H9 (cell line): ENCODE results near the gene CDH5. TPM values are rescaled to one million over a fixed set of nuclear protein-coding genes. Genes with fewer than 3 reads are reported as not detected.

Experiments
- DNase-seq: peaks from one replicate; pipeline ENCODE4 v3.0.0-alpha.2; 2017
- H2AFZ ChIP-seq: one replicate; pipeline ENCODE4 v1.6.1; 2013; ENCODE audit warnings: mild to moderate bottlenecking, low read length, control low read depth, moderate library complexity
- H2AK5ac ChIP-seq: 2 replicates; pipeline ENCODE4 v1.6.1; 2013; ENCODE audit warnings: low read length, control low read depth, mixed read lengths; ENCODE audit not compliant: insufficient read length
- H2BK120ac ChIP-seq: one replicate; pipeline ENCODE4 v1.6.1; 2013; ENCODE audit warnings: low read depth, mild to moderate bottlenecking, low read length, control low read depth, inconsistent platforms; ENCODE audit not compliant: poor library complexity, severe bottlenecking
- H2BK12ac ChIP-seq: 2 replicates; pipeline ENCODE4 v1.6.1; 2013; ENCODE audit warnings: low read length, control low read depth, mixed read lengths, low read depth; ENCODE audit not compliant: insufficient read length
- H2BK15ac ChIP-seq: 2 replicates; pipeline ENCODE4 v1.6.1; 2013; ENCODE audit warnings: low read depth, low read length, control low read depth
- H2BK20ac ChIP-seq: one replicate; pipeline ENCODE4 v1.6.1; 2013; ENCODE audit warnings: low read depth, mild to moderate bottlenecking, low read length, control low read depth, inconsistent platforms; ENCODE audit not compliant: poor library complexity, severe bottlenecking
- H2BK5ac ChIP-seq: 2 replicates; pipeline ENCODE4 v1.6.1; 2013; ENCODE audit warnings: low read length, control low read depth, mixed read lengths; ENCODE audit not compliant: insufficient read length
- H3K14ac ChIP-seq: 2 replicates; pipeline ENCODE4 v1.6.1; 2013; ENCODE audit warnings: low read length, control low read depth; ENCODE audit not compliant: insufficient read depth
- H3K18ac ChIP-seq: 2 replicates; pipeline ENCODE4 v1.6.1; 2013; ENCODE audit warnings: low read depth, mild to moderate bottlenecking, mixed read lengths, low read length, control low read depth; ENCODE audit not compliant: insufficient read length
- H3K23ac ChIP-seq: 2 replicates; pipeline ENCODE4 v1.6.1; 2013; ENCODE audit warnings: low read length, control low read depth, mixed read lengths, low read depth; ENCODE audit not compliant: insufficient read length
- H3K23me2 ChIP-seq: 2 replicates; pipeline ENCODE4 v1.6.1; 2013; ENCODE audit warnings: low read depth, mild to moderate bottlenecking, mixed read lengths, low read length, control low read depth; ENCODE audit not compliant: insufficient read length, poor library complexity, severe bottlenecking
- H3K27ac ChIP-seq: 2 replicates; pipeline ENCODE4 v1.5.1; 2013; ENCODE audit warnings: low read length, control low read depth, mixed read lengths, low read depth; ENCODE audit not compliant: insufficient read length
- H3K27me3 ChIP-seq: 2 replicates; pipeline ENCODE4 v1.6.1; 2013; ENCODE audit warnings: low read length, control low read depth, inconsistent platforms; ENCODE audit not compliant: insufficient read depth
- H3K4ac ChIP-seq: 2 replicates; pipeline ENCODE4 v1.6.1; 2013; ENCODE audit warnings: low read depth, mild to moderate bottlenecking, control low read depth, inconsistent platforms, low read length, moderate library complexity
- H3K4me1 ChIP-seq: 2 replicates; pipeline ENCODE4 v1.6.1; 2013; ENCODE audit warnings: low read length, control low read depth, inconsistent platforms; ENCODE audit not compliant: insufficient read depth
- H3K4me2 ChIP-seq: 2 replicates; pipeline ENCODE4 v1.6.1; 2013; ENCODE audit warnings: low read length, control low read depth, mixed read lengths; ENCODE audit not compliant: insufficient read length, insufficient read depth
- H3K56ac ChIP-seq: 2 replicates; pipeline ENCODE4 v1.6.1; 2013; ENCODE audit warnings: low read depth, mild to moderate bottlenecking, mixed read lengths, low read length, control low read depth; ENCODE audit not compliant: insufficient read length
- H3K79me1 ChIP-seq: 2 replicates; pipeline ENCODE4 v1.6.1; 2013; ENCODE audit warnings: low read depth, mild to moderate bottlenecking, moderate library complexity, low read length, control low read depth, inconsistent platforms; ENCODE audit not compliant: insufficient read depth, poor library complexity, severe bottlenecking
- H3K79me2 ChIP-seq: 2 replicates; pipeline ENCODE4 v1.6.1; 2013; ENCODE audit warnings: low read length, control low read depth, inconsistent platforms; ENCODE audit not compliant: insufficient read depth
- H3K9ac ChIP-seq: 2 replicates; pipeline ENCODE4 v1.6.1; 2013; ENCODE audit warnings: low read length, control low read depth, mixed read lengths; ENCODE audit not compliant: insufficient read length; ENCODE audit errors: extremely low read depth
- H3K9me3 ChIP-seq: one replicate; pipeline ENCODE4 v1.6.1; 2013; ENCODE audit warnings: low read depth, low read length, inconsistent platforms; ENCODE audit not compliant: control insufficient read depth
- H3T11ph ChIP-seq: one replicate; pipeline ENCODE4 v1.6.1; 2013; ENCODE audit warnings: mild to moderate bottlenecking, low read length, control low read depth, inconsistent platforms
- H4K20me1 ChIP-seq: one replicate; pipeline ENCODE4 v1.6.1; 2013; ENCODE audit not compliant: control insufficient read depth, insufficient read length, insufficient read depth
- H4K5ac ChIP-seq: 2 replicates; pipeline ENCODE4 v1.6.1; 2013; ENCODE audit warnings: low read depth, mild to moderate bottlenecking, mixed read lengths, low read length, control low read depth; ENCODE audit not compliant: insufficient read length
- H4K8ac ChIP-seq: replicated peaks from 2 replicates; pipeline ENCODE4 v1.6.1; 2013; ENCODE audit warnings: low read length, control low read depth, mixed read lengths, low read depth; ENCODE audit not compliant: insufficient read length
- H4K91ac ChIP-seq: 2 replicates; pipeline ENCODE4 v1.6.1; 2013; ENCODE audit warnings: low read depth, mild to moderate bottlenecking, moderate library complexity, mixed read lengths, low read length, control low read depth; ENCODE audit not compliant: insufficient read length
- H3K27ac Mint-ChIP-seq, 3 experiments: 2 replicates in 2 of 3; 3 replicates in 1 of 3; pipeline ENCODE4 v1.8.0; 2020 to 2021; ENCODE audit warnings: mixed read lengths in 3 of 3, mild to moderate bottlenecking in 1 of 3, moderate library complexity in 1 of 3
- H3K27me3 Mint-ChIP-seq: 2 replicates; pipeline ENCODE4 v1.8.0; 2021; ENCODE audit warnings: low read depth, mild to moderate bottlenecking, moderate library complexity, mixed read lengths
- H3K36me3 Mint-ChIP-seq, 3 experiments: 2 replicates in 2 of 3; 3 replicates in 1 of 3; pipeline ENCODE4 v1.8.0; 2020 to 2021; ENCODE audit warnings: low read depth in 3 of 3, mixed read lengths in 3 of 3; ENCODE audit not compliant: insufficient read depth in 1 of 3
- H3K4me1 Mint-ChIP-seq, 2 experiments: 2 replicates each; pipeline ENCODE4 v1.8.0; 2020; ENCODE audit warnings: mixed read lengths in 2 of 2
- H3K4me3 Mint-ChIP-seq, 2 experiments: 2 replicates in 1 of 2; 3 replicates in 1 of 2; pipeline ENCODE4 v1.8.0; 2020 to 2021; ENCODE audit warnings: mild to moderate bottlenecking in 2 of 2, mixed read lengths in 2 of 2, moderate library complexity in 1 of 2
- H3K9me3 Mint-ChIP-seq, 2 experiments: 2 replicates in 1 of 2; 3 replicates in 1 of 2; pipeline ENCODE4 v1.8.0; 2020; ENCODE audit warnings: mild to moderate bottlenecking in 2 of 2, mixed read lengths in 2 of 2, moderate library complexity in 1 of 2
- WGBS: extraction: QIAGEN DNeasy Blood & Tissue Kit; methylation state at CpG from one replicate; pipeline ENCODE4 v1.1.7; 2013; ENCODE audit warnings: missing lambda C conversion rate, low lambda C conversion rate, mixed read lengths; ENCODE audit not compliant: insufficient read length; ENCODE audit errors: extremely low coverage; 5-methylcytosine and 5-hydroxymethylcytosine counted together
- total RNA-seq: library from RNA; stranded (reverse); gene quantifications from 2 replicates; pipeline ENCODE4 v1.2.1, GENCODE V29; 2021
- TF ChIP-seq, protein P1 (sequence below): fragments of 200-600 bp; sonication (generic); conservative IDR thresholded peaks from 3 replicates; pipeline ENCODE4 v1.8.0; 2021; ENCODE audit warnings: antibody characterized with exemption, mild to moderate bottlenecking

Gene CDH5
- total RNA-seq, 1 experiment from 2014 or later = 0.20 TPM

- H3K4ac ChIP-seq = no peak overlapping the region
- no peak overlapping the region for H3K14ac ChIP-seq
- H3K56ac ChIP-seq = no peak overlapping the region
- H3K9me3 ChIP-seq = no peaks in the 10 kb centered on the region
- no peak overlapping the region for H2AFZ ChIP-seq
- Mint-ChIP-seq H3K9me3 (no peaks in the 10 kb centered on the region; a peak in 1 of 5 replicates), H3K4me1 (peaks cover 7 to 28% of the 10 kb centered on the region in 2 experiments), H3K36me3 (no peaks in the 10 kb centered on the region; a peak in 1 of 7 replicates), H3K27ac (no peak overlapping the region), H3K27me3 (peaks cover 89% of the 10 kb centered on the region), H3K4me3 (peak overlapping the region; percentile 27 to 73; a peak in 3 of 5 replicates)
- H4K91ac ChIP-seq = no peak overlapping the region
- no peak overlapping the region for H2BK20ac ChIP-seq
- H2AK5ac ChIP-seq = no peak overlapping the region
- no peak overlapping the region for H4K8ac ChIP-seq
- H3K4me2 ChIP-seq = no peak overlapping the region
- H3K79me1 ChIP-seq = no peaks in the 10 kb centered on the region
- no peaks in the 10 kb centered on the region for H3K79me2 ChIP-seq
- no peak overlapping the region for H2BK120ac ChIP-seq
- peaks cover 13% of the 10 kb centered on the region for H3K23me2 ChIP-seq
- no peak overlapping the region for H2BK15ac ChIP-seq
- no peak overlapping the region for H3K9ac ChIP-seq
- H4K5ac ChIP-seq = no peak overlapping the region
- DNase-seq = no peak
- H3K23ac ChIP-seq = no peak overlapping the region
- H3K27me3 ChIP-seq = peaks cover 48% of the 10 kb centered on the region
- H3K18ac ChIP-seq = no peak overlapping the region
- peaks cover 2% of the 10 kb centered on the region for H4K20me1 ChIP-seq
- H3T11ph ChIP-seq = no peak overlapping the region
- H3K27ac ChIP-seq = no peak overlapping the region
- H2BK12ac ChIP-seq = no peak overlapping the region
- peaks cover 2% of the 10 kb centered on the region; the same call in 1 of the 2 replicates for H3K4me1 ChIP-seq
- no CpG with 5 or more reads among the region's 8 CpGs for WGBS
- TF ChIP-seq, protein P1, sequence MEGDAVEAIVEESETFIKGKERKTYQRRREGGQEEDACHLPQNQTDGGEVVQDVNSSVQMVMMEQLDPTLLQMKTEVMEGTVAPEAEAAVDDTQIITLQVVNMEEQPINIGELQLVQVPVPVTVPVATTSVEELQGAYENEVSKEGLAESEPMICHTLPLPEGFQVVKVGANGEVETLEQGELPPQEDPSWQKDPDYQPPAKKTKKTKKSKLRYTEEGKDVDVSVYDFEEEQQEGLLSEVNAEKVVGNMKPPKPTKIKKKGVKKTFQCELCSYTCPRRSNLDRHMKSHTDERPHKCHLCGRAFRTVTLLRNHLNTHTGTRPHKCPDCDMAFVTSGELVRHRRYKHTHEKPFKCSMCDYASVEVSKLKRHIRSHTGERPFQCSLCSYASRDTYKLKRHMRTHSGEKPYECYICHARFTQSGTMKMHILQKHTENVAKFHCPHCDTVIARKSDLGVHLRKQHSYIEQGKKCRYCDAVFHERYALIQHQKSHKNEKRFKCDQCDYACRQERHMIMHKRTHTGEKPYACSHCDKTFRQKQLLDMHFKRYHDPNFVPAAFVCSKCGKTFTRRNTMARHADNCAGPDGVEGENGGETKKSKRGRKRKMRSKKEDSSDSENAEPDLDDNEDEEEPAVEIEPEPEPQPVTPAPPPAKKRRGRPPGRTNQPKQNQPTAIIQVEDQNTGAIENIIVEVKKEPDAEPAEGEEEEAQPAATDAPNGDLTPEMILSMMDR = no peak
- no peak overlapping the region for H2BK5ac ChIP-seq
Observed at GRCh38 chr16:66425651-66426050, 59.2 kb downstream of the CDH5 start.
